ENCODE results near the gene ORC5. TPM values are rescaled to one million over a fixed set of nuclear protein-coding genes. Genes with fewer than 3 reads are reported as not detected.
"Not testable (repeated sequence)": the region's sequence is repeated elsewhere in the genome, so short reads cannot be mapped to it uniquely, and the experiment has no call there.

The ORC5 gene
- total RNA-seq, 1 experiment from 2014 or later, result 37.0 TPM

DNA sequence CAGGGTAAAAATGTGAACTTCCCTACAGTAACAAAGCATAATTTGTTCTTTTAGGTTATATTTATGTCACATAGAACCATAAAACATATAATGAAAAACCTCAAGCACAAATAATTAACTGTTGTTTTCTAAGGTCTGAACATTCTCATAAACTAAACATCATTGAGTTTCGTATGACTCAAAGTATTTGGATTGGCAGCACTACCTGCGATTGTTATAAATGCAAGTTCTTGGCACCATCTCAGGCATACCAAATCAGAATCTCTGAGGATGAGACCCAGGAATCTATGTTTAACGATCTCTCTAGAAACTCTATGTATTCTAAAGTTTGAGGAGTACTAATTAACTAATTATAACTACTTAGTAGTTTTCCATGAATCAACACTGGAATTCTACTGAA is 22.5 kb downstream of the ORC5 start:
- H3K9me3 ChIP-seq, result peaks cover 7% of the 10 kb centered on the region

GRCh38 chr7:104179178-104179577 is 28.6 kb downstream of the ORC5 start:
- peaks cover 16% of the 10 kb centered on the region for H3K9me3 ChIP-seq
- Mint-ChIP-seq H3K27me3 (ENCODE audit: insufficient read depth, unreplicated experiment) (no peaks in the 10 kb centered on the region), H3K4me1 (ENCODE audit: low read depth, unreplicated experiment) (no peaks in the 10 kb centered on the region), H3K27ac (ENCODE audit: unreplicated experiment) (no peak overlapping the region), H3K36me3 (ENCODE audit: insufficient read depth, unreplicated experiment) (peaks cover 54% of the 10 kb centered on the region), H3K9me3 (ENCODE audit: unreplicated experiment) (peaks cover 26% of the 10 kb centered on the region), H3K4me3 (ENCODE audit: unreplicated experiment) (no peak overlapping the region)
- no peak overlapping the region for H3K4me3 ChIP-seq (ENCODE audit: low read depth, low read length)
- TF ChIP-seq, protein P1, sequence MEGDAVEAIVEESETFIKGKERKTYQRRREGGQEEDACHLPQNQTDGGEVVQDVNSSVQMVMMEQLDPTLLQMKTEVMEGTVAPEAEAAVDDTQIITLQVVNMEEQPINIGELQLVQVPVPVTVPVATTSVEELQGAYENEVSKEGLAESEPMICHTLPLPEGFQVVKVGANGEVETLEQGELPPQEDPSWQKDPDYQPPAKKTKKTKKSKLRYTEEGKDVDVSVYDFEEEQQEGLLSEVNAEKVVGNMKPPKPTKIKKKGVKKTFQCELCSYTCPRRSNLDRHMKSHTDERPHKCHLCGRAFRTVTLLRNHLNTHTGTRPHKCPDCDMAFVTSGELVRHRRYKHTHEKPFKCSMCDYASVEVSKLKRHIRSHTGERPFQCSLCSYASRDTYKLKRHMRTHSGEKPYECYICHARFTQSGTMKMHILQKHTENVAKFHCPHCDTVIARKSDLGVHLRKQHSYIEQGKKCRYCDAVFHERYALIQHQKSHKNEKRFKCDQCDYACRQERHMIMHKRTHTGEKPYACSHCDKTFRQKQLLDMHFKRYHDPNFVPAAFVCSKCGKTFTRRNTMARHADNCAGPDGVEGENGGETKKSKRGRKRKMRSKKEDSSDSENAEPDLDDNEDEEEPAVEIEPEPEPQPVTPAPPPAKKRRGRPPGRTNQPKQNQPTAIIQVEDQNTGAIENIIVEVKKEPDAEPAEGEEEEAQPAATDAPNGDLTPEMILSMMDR (IDR thresholded peaks at IDR 0.05; ENCODE audit: insufficient read depth in 1 of 2, low read depth in 1 of 2, low read length in 1 of 2, severe bottlenecking in 1 of 2, unreplicated experiment in 1 of 2), result no peak
- BruUV-seq (replicated peaks), result no TSS peak
- H3K4me1 ChIP-seq, result no peaks in the 10 kb centered on the region
- intact Hi-C loops (cut with micrococcal nuclease; ENCODE audit: unreplicated experiment), result no loop called here
- no peaks in the 10 kb centered on the region for H3K27me3 ChIP-seq (replicated peaks; ENCODE audit: control insufficient read depth, insufficient read depth, low read length)
- peaks cover 2% of the 10 kb centered on the region; the same call in 1 of the 2 replicates for H3K36me3 ChIP-seq (ENCODE audit: control insufficient read depth, insufficient read depth, low read length)
- POLR2A ChIA-PET, result no interaction called here
- no peak for DNase-seq
- CTCF ChIA-PET, result interaction anchor here (0.5 kb wide), 1 partner anchor 1499 kb away, joined by 4 read pairs; no protein-coding TSS in a partner anchor

More for the DNA sequence above, 22.5 kb downstream of the ORC5 start:
- H3K4me1 ChIP-seq, result no peaks in the 10 kb centered on the region
- BruUV-seq (replicated peaks), result no TSS peak
- ChIA-PET CTCF (no interaction called here), POLR2A (no interaction called here)
- TF ChIP-seq, protein P1 (IDR thresholded peaks at IDR 0.05; ENCODE audit: insufficient read depth in 1 of 2, low read depth in 1 of 2, low read length in 1 of 2, severe bottlenecking in 1 of 2, unreplicated experiment in 1 of 2), result no peak
- Mint-ChIP-seq H3K4me1 (ENCODE audit: low read depth, unreplicated experiment) (no peaks in the 10 kb centered on the region), H3K27me3 (ENCODE audit: insufficient read depth, unreplicated experiment) (no peaks in the 10 kb centered on the region), H3K36me3 (ENCODE audit: insufficient read depth, unreplicated experiment) (peaks cover 66% of the 10 kb centered on the region), H3K4me3 (ENCODE audit: unreplicated experiment) (no peak overlapping the region), H3K9me3 (ENCODE audit: unreplicated experiment) (peaks cover 10% of the 10 kb centered on the region), H3K27ac (ENCODE audit: unreplicated experiment) (no peak overlapping the region)
- intact Hi-C loops (cut with micrococcal nuclease; ENCODE audit: unreplicated experiment), result no loop called here
- peaks cover 2% of the 10 kb centered on the region; the same call in 1 of the 2 replicates for H3K36me3 ChIP-seq (ENCODE audit: control insufficient read depth, insufficient read depth, low read length)
- DNase-seq, result no peak
- no peak overlapping the region for H3K4me3 ChIP-seq (ENCODE audit: low read depth, low read length)
- H3K27me3 ChIP-seq (replicated peaks; ENCODE audit: control insufficient read depth, insufficient read depth, low read length), result no peaks in the 10 kb centered on the region

DNA sequence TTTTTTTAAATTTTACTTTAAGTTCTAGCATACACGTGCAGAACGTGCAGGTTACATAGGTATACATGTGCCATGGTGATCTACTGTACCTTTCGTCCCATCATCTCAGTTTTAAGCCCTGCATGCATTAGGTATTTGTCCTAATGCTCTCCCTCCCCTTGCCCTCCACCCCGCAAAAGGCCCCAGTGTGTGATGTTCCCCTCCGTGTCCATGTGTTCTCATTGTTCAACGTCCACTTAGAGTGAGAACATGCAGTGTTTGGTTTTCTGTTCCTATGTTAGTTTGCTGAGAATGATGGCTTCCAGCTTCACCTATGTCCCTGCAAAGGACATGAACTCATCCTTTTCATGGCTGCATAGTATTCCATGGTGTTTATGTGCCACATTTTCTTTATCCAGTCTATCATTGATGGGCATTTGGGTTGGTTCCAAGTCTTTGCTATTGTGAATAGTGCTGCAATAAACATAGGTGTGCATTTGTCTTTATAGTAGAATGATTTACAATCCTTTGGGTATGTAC is 30.2 kb downstream of the ORC5 start:
- H3K4me1 ChIP-seq; H3K27me3 ChIP-seq (replicated peaks; ENCODE audit: control insufficient read depth, insufficient read depth, low read length); DNase-seq; H3K27me3 Mint-ChIP-seq (ENCODE audit: insufficient read depth, unreplicated experiment); BruUV-seq (replicated peaks); H3K4me3 Mint-ChIP-seq (ENCODE audit: unreplicated experiment); H3K4me1 Mint-ChIP-seq (ENCODE audit: low read depth, unreplicated experiment); intact Hi-C loops (cut with micrococcal nuclease; ENCODE audit: unreplicated experiment); H3K36me3 ChIP-seq (ENCODE audit: control insufficient read depth, insufficient read depth, low read length); POLR2A ChIA-PET; H3K27ac Mint-ChIP-seq (ENCODE audit: unreplicated experiment); CTCF ChIA-PET; H3K4me3 ChIP-seq (ENCODE audit: low read depth, low read length): not testable (repeated sequence)
- peaks cover 16% of the 10 kb centered on the region for H3K9me3 ChIP-seq
- peaks cover 16% of the 10 kb centered on the region for H3K9me3 Mint-ChIP-seq (ENCODE audit: unreplicated experiment)
- H3K36me3 Mint-ChIP-seq (ENCODE audit: insufficient read depth, unreplicated experiment), result peaks cover 44% of the 10 kb centered on the region

- H3K4me3 Mint-ChIP-seq (ENCODE audit: unreplicated experiment), result no peak overlapping the region
- TF ChIP-seq, protein P1 (IDR thresholded peaks at IDR 0.05; ENCODE audit: insufficient read depth in 1 of 2, low read depth in 1 of 2, low read length in 1 of 2, severe bottlenecking in 1 of 2, unreplicated experiment in 1 of 2), result no peak
- CTCF ChIA-PET, result no interaction called here
- no TSS peak for BruUV-seq (replicated peaks)
- no peak overlapping the region for H3K27ac Mint-ChIP-seq (ENCODE audit: unreplicated experiment)
- intact Hi-C loops (cut with micrococcal nuclease; ENCODE audit: unreplicated experiment), result no loop called here
- no peak for DNase-seq
- no peaks in the 10 kb centered on the region for H3K27me3 ChIP-seq (replicated peaks; ENCODE audit: control insufficient read depth, insufficient read depth, low read length)
- POLR2A ChIA-PET, result no interaction called here
- H3K27me3 Mint-ChIP-seq (ENCODE audit: insufficient read depth, unreplicated experiment), result no peaks in the 10 kb centered on the region
- H3K36me3 Mint-ChIP-seq (ENCODE audit: insufficient read depth, unreplicated experiment), result peaks cover 35% of the 10 kb centered on the region
- peaks cover 16% of the 10 kb centered on the region for H3K9me3 Mint-ChIP-seq (ENCODE audit: unreplicated experiment)
- peaks cover 16% of the 10 kb centered on the region for H3K9me3 ChIP-seq
- H3K4me1 ChIP-seq, result no peaks in the 10 kb centered on the region
- no peaks in the 10 kb centered on the region for H3K4me1 Mint-ChIP-seq (ENCODE audit: low read depth, unreplicated experiment)
- no peak overlapping the region for H3K4me3 ChIP-seq (ENCODE audit: low read depth, low read length)
- no peaks in the 10 kb centered on the region for H3K36me3 ChIP-seq (ENCODE audit: control insufficient read depth, insufficient read depth, low read length)
These were observed 31.5 kb downstream of the ORC5 start for GRCh38 chr7:104176332-104176731.
